Stomach (tissue), 9 donors: ENCODE results near the gene SEC14L6. TPM values are rescaled to one million over a fixed set of nuclear protein-coding genes. Genes with fewer than 3 reads are reported as not detected.

Experiments used
- DNase-seq, 2 donors: peaks; one replicate each; pipeline versions ENCODE4 v3.0.0 to v3.0.0-alpha.2; 2013 to 2019
- H3K27ac ChIP-seq, 5 donors: fragments of 200-600 bp in 4 of 5; sonication (generic) in 4 of 5; one replicate each; pipeline ENCODE4 v1.5.1; 2013 to 2019; ENCODE audit warnings: mild to moderate bottlenecking in 1 of 5, moderate library complexity in 1 of 5
- H3K27me3 ChIP-seq, 3 donors: fragments of 200-600 bp; sonication (generic); one replicate each; pipeline ENCODE4 v1.5.1; 2017 to 2019; ENCODE audit warnings: mixed run types in 1 of 3
- H3K36me3 ChIP-seq, 4 donors: fragments of 200-600 bp; sonication (generic); 1 replicate in 3 of 4; 2 replicates in 1 of 4; pipeline ENCODE4 v1.5.1; 2016 to 2019
- H3K4me1 ChIP-seq, 4 donors: fragments of 200-600 bp; sonication (generic); one replicate each; pipeline ENCODE4 v1.5.1; 2016 to 2019
- H3K4me3 ChIP-seq, 4 donors: fragments of 200-600 bp; sonication (generic) in 3 of 4; one replicate each; pipeline ENCODE4 v1.5.1; 2016 to 2019; ENCODE audit warnings: mild to moderate bottlenecking in 1 of 4
- H3K9me3 ChIP-seq, 4 donors: fragments of 200-600 bp; sonication (generic); one replicate each; pipeline ENCODE4 v1.5.1; 2016 to 2019
- CTCF ChIP-seq, 7 experiments: fragments of 450-650 bp in 4 of 7; fragments of 200-600 bp in 3 of 7; sonication (generic) in 3 of 7; IDR thresholded peaks; one replicate each; pipeline ENCODE4 v1.5.1; 2016 to 2019; ENCODE audit warnings: antibody characterized with exemption in 7 of 7, control low read depth in 2 of 7, mild to moderate bottlenecking in 1 of 7
- EP300 ChIP-seq: sonication (generic); formaldehyde crosslinking; IDR thresholded peaks from one replicate; pipeline ENCODE4 v1.6.1; 2017; ENCODE audit warnings: antibody characterized with exemption
- POLR2A ChIP-seq, 4 donors: fragments of 450-650 bp; IDR thresholded peaks; one replicate each; pipeline ENCODE4 v1.6.1; 2016; ENCODE audit warnings: antibody characterized with exemption in 4 of 4, control low read depth in 2 of 4, mild to moderate bottlenecking in 1 of 4, moderate library complexity in 1 of 4
- POLR2AphosphoS5 ChIP-seq, 3 donors: sonication (generic); formaldehyde crosslinking; IDR thresholded peaks; one replicate each; pipeline ENCODE4 v1.6.1; 2016; ENCODE audit warnings: antibody characterized with exemption in 3 of 3
- WGBS, 5 donors: extraction: QIAGEN DNeasy Blood & Tissue Kit in 3 of 5; methylation state at CpG; one replicate each; pipeline versions ENCODE4 v1.1.5 to v1.1.7; 2013 to 2018; 5-methylcytosine and 5-hydroxymethylcytosine counted together
- intact Hi-C: fragments of 100-400 bp; cut with DNase I; formaldehyde crosslinking; loops from one replicate; pipeline ENCODE4 v1.15.1; 2023; ENCODE audit warnings: low total_unique reads
- polyA plus RNA-seq, 3 donors: library from polyadenylated mRNA; stranded (reverse); fragments of 200-250 nt; gene quantifications; one replicate each; pipeline ENCODE4 v1.2.3, GENCODE V29; 2013
- total RNA-seq, 5 donors: library from RNA; depleted of rRNA; stranded (reverse); fragments of >200 nt; gene quantifications; one replicate each; pipeline versions ENCODE4 v1.1.0 to v1.2.3, GENCODE V29; 2014 to 2016
- donor health status: healthy with polysubstance abuse.
- donor health status: Bipolar disorder and iron deficiency.
- donor health status: healthy.

The SEC14L6 gene
- total and polyA plus RNA-seq, 8 donors = 0.58 to 1.4 (median 0.84) TPM; not detected in 4

DNA sequence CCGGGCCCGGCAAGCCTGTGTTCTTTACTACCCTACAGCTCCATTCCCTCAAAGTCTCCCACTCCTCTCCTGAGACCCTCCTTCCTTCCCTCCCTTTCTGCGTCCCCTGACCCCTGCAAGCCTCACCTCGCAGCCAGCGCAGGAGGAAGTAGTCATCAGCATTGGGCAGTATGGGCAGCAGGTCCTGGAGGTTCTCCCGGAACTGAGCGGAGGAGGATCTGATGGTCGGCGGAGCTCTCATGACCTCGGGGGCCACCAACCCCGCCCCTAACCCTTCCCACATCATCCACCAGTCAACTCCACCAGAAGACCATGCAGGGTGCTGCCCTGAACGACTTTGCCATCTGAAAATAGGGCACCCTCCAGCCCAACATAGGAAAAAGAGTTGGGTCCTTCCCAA lies 43.0 kb downstream of the SEC14L6 start:
- Histone ChIP-seq H3K27ac (no peak overlapping the region), H3K9me3 (no peaks in the 10 kb centered on the region), H3K4me3 (no peak overlapping the region), H3K27me3 (peaks cover 0 to 71% (median 21%) of the 10 kb centered on the region in 3 donors), H3K4me1 (peaks cover 0 to 16% (median 11%) of the 10 kb centered on the region in 4 donors), H3K36me3 (no peaks in the 10 kb centered on the region)
- TF ChIP-seq POLR2AphosphoS5 (IDR thresholded peaks at IDR 0.05) (no peak), POLR2A (IDR thresholded peaks at IDR 0.05) (no peak), EP300 (no peak), CTCF (IDR thresholded peaks at IDR 0.05) (no peak)
- 78 to 89% (median 84%) methylated on average over 12 of the region's 12 CpGs for WGBS, 5 donors
- DNase-seq = no peak
- intact Hi-C loops = no loop called here

GRCh38 chr22:30502911-30503310 lies 43.6 kb downstream of the SEC14L6 start:
- TF ChIP-seq EP300 (no peak), CTCF (IDR thresholded peaks at IDR 0.05) (no peak), POLR2AphosphoS5 (IDR thresholded peaks at IDR 0.05) (no peak), POLR2A (IDR thresholded peaks at IDR 0.05) (no peak)
- Histone ChIP-seq H3K36me3 (no peaks in the 10 kb centered on the region), H3K27ac (no peak overlapping the region), H3K4me3 (no peak overlapping the region), H3K4me1 (peaks cover 0 to 16% (median 11%) of the 10 kb centered on the region in 4 donors), H3K9me3 (no peaks in the 10 kb centered on the region), H3K27me3 (peaks cover 0 to 69% (median 21%) of the 10 kb centered on the region in 3 donors)
- 56 to 83% (median 77%) methylated on average over 3 of the region's 3 CpGs for WGBS, 5 donors
- intact Hi-C loops = no loop called here
- DNase-seq = no peak

DNA sequence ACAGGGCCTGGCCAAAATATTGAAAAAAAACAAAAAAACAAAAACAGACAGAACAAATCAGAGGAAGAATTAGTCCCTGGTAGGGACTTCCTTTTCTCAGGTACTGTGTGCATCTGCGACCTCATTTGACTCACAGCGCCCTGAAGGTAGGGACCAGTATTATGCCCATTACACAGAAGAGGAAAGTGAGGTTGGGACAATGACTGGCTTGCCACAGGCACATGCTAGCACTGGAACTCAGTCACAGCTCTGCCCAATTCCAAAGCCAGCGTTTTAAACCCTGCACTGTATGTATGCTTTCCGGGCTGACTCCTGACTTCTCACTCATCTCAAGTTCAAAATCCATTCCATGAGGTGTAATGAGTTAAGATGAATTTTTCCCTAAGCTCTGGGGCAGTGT lies 44.4 kb downstream of the SEC14L6 start:
- H3K36me3 ChIP-seq = no peaks in the 10 kb centered on the region
- no peaks in the 10 kb centered on the region for H3K9me3 ChIP-seq
- no peak overlapping the region for H3K4me3 ChIP-seq
- 64 to 93% (median 85%) methylated on average over 4 of the region's 4 CpGs for WGBS, 5 donors
- intact Hi-C loops = no loop called here
- no peak for TF ChIP-seq POLR2A (IDR thresholded peaks at IDR 0.05)
- no peak for TF ChIP-seq POLR2AphosphoS5 (IDR thresholded peaks at IDR 0.05)
- TF ChIP-seq EP300 = no peak
- TF ChIP-seq CTCF (IDR thresholded peaks at IDR 0.05) = no peak
- peaks cover 0 to 16% (median 11%) of the 10 kb centered on the region in 4 donors for H3K4me1 ChIP-seq
- H3K27ac ChIP-seq = no peak overlapping the region
- peaks cover 0 to 63% (median 21%) of the 10 kb centered on the region in 3 donors for H3K27me3 ChIP-seq
- no peak for DNase-seq

- DNase-seq = no peak
- intact Hi-C loops = no loop called here
- Histone ChIP-seq H3K4me1 (peaks cover 0 to 7% (median 6%) of the 10 kb centered on the region in 4 donors), H3K9me3 (no peaks in the 10 kb centered on the region), H3K27ac (no peak overlapping the region), H3K27me3 (peaks cover 0 to 48% (median 15%) of the 10 kb centered on the region in 3 donors), H3K4me3 (no peak overlapping the region), H3K36me3 (no peaks in the 10 kb centered on the region)
- no peak for TF ChIP-seq POLR2A (IDR thresholded peaks at IDR 0.05)
- TF ChIP-seq CTCF (IDR thresholded peaks at IDR 0.05) = no peak
- TF ChIP-seq POLR2AphosphoS5 (IDR thresholded peaks at IDR 0.05) = no peak
- no peak for TF ChIP-seq EP300
- 88 to 96% (median 91%) methylated on average over 6 of the region's 6 CpGs for WGBS, 5 donors
Measured at GRCh38 chr22:30500628-30501027, 45.9 kb downstream of the SEC14L6 start.
